Measurements from ENCODE around the gene HOXA13. TPM values are rescaled to one million over a fixed set of nuclear protein-coding genes. Genes with fewer than 3 reads are reported as not detected.

The HOXA13 gene
- total RNA-seq, 2 experiments from 2014 or later = not detected

DNA sequence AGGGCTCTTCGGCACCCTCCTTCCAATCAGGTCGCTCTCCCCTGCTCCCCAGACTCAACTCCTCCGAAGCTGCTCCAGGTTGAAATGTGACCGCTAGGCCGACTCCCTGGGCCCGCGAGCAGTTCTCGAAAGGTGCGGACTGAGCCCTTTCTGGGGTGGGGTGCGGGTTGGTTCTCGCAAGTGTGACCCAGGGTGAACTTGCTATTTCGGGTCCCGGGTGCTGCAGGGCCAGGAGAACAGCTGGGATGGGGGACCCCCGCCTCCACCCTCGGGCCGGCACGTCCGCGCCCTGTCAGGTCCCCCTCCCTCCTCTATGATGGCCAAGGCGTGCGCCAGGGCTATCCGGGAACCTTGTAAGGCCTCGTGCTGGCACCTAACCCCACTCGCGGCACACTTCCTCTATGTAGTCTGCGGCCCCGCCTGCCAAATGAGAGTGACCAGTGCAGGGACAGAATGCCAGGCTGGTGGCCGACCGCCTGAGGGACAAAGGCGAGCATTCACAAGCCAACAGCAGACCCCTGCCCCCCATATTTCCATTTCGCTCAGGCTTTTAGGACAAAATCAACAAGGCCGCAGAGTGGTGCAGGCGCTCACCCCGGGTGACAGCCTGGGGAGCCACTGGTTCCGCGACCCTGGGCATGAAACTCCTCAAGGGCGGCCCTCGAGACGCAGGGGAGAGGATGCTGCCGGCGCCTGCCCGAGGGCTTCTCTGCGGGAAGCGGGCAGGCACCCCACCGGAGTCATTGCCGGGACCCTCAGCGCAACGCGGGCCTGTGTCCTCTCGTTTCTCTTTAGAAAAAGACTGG is 13.7 kb upstream of the HOXA13 start:
- ChIA-PET POLR2A (no interaction called here), CTCF (interaction anchor here (0.8 kb wide), 1 partner anchor 17 kb away, joined by 3 read pairs; no protein-coding TSS in a partner anchor)
- H3K4me3 Mint-ChIP-seq = no peak overlapping the region
- H3K36me3 Mint-ChIP-seq (ENCODE audit: low read depth) = no peaks in the 10 kb centered on the region
- peaks cover 8% of the 10 kb centered on the region for H3K4me1 Mint-ChIP-seq
- H3K27ac Mint-ChIP-seq = no peak overlapping the region
- ATAC-seq (no peak), DNase-seq (no peak)
- no peaks in the 10 kb centered on the region for H3K9me3 Mint-ChIP-seq (ENCODE audit: low read depth)
- peaks cover 71% of the 10 kb centered on the region for H3K27me3 Mint-ChIP-seq
- intact Hi-C loops (cut with DNase I, micrococcal nuclease) = loop anchor here (5.0 kb wide), 3 partner anchors 39 to 809 kb away; no protein-coding TSS in a partner anchor

- Mint-ChIP-seq H3K4me1 (peaks cover 8% of the 10 kb centered on the region), H3K27ac (no peak overlapping the region), H3K4me3 (no peak overlapping the region), H3K36me3 (ENCODE audit: low read depth) (no peaks in the 10 kb centered on the region), H3K27me3 (peaks cover 75% of the 10 kb centered on the region), H3K9me3 (ENCODE audit: low read depth) (no peaks in the 10 kb centered on the region)
- ChIA-PET POLR2A (no interaction called here), CTCF (interaction anchor here (0.8 to 1.6 kb wide), 4 partner anchors 10 to 18 kb away, joined by 3 to 7 read pairs (median 3); no protein-coding TSS in a partner anchor)
- intact Hi-C loops (cut with DNase I, micrococcal nuclease) = loop anchor here (5.0 kb wide), 3 partner anchors 40 to 810 kb away; no protein-coding TSS in a partner anchor
- DNase-seq (no peak), ATAC-seq (peak; percentile 38)
Measured at GRCh38 chr7:27212497-27213432, 12.9 kb upstream of the HOXA13 start.

DNA sequence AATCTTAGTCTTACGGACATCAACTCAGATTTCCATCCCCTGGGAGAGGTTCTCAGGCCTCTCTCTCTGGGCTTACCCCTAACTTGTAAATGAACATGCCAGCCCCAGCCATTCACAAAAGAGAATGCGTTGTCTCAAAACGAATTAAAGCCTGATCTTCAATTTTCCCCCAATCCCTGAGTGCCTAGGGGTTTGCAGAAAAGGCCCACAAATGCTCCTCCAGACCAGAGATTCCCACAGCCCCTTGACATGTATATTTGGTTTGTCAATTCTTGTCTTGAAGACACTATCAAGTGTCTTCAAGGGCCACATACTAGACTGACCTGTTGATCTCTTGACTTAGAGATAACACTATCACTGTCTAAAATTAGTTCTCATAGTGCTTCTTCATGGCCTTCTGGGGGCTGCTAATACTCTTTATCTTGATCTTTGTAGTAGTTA is 11.9 kb upstream of the HOXA13 start:
- DNase-seq (no peak), ATAC-seq (no peak)
- intact Hi-C loops (cut with DNase I, micrococcal nuclease) = loop anchor here (5.0 kb wide), 3 partner anchors 41 to 811 kb away; no protein-coding TSS in a partner anchor
- CTCF ChIA-PET = interaction anchor here (0.7 to 2.2 kb wide), 8 partner anchors 9 to 144 kb away, joined by 3 to 11 read pairs (median 4); no protein-coding TSS in a partner anchor
- POLR2A ChIA-PET = no interaction called here
- H3K4me1 Mint-ChIP-seq = peaks cover 8% of the 10 kb centered on the region
- H3K9me3 Mint-ChIP-seq (ENCODE audit: low read depth) = no peaks in the 10 kb centered on the region
- no peaks in the 10 kb centered on the region for H3K36me3 Mint-ChIP-seq (ENCODE audit: low read depth)
- peaks cover 77% of the 10 kb centered on the region for H3K27me3 Mint-ChIP-seq
- H3K4me3 Mint-ChIP-seq = no peak overlapping the region
- H3K27ac Mint-ChIP-seq = no peak overlapping the region

DNA sequence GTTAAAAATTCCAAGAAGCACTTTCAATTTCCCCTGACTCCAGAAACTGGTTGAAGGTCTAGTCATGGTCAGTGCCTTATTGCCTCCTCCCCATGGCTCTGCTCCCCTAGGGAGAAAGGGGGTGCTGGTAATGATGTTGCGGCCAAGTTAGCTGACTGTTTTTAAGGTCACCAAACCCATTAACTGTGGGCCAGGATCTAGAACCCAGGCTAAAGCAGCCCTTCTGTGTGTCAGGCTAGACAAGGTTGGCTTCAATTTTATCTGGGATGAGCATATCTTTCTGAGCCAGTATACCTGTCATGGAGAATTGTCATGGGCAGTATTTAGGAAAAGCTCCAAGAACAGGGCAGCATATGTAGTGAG is 11.2 kb upstream of the HOXA13 start:
- intact Hi-C loops (cut with DNase I, micrococcal nuclease) = loop anchor here (5.0 kb wide), 3 partner anchors 41 to 811 kb away; no protein-coding TSS in a partner anchor
- POLR2A ChIA-PET = no interaction called here
- no peak for ATAC-seq

GRCh38 chr7:27210441-27211083 is 10.7 kb upstream of the HOXA13 start:
- H3K27me3 Mint-ChIP-seq = peaks cover 79% of the 10 kb centered on the region
- H3K4me1 Mint-ChIP-seq = peaks cover 15% of the 10 kb centered on the region
- DNase-seq = peak; percentile 77
- no peaks in the 10 kb centered on the region for H3K36me3 Mint-ChIP-seq (ENCODE audit: low read depth)
- POLR2A ChIA-PET = no interaction called here
- H3K9me3 Mint-ChIP-seq (ENCODE audit: low read depth) = no peaks in the 10 kb centered on the region
- no peak overlapping the region for H3K4me3 Mint-ChIP-seq
- peak; percentile 70 for ATAC-seq
- intact Hi-C loops (cut with DNase I, micrococcal nuclease) = loop anchor here (1.0 to 5.0 kb wide), 5 partner anchors 42 to 812 kb away; no protein-coding TSS in a partner anchor
- CTCF ChIA-PET = interaction anchor here (0.7 to 2.2 kb wide), 16 partner anchors 9 to 804 kb away, joined by 3 to 11 read pairs (median 4); no protein-coding TSS in a partner anchor
- no peak overlapping the region for H3K27ac Mint-ChIP-seq

More for the DNA sequence above, 11.2 kb upstream of the HOXA13 start:
- no peak for DNase-seq
- Mint-ChIP-seq H3K4me3 (no peak overlapping the region), H3K9me3 (ENCODE audit: low read depth) (no peaks in the 10 kb centered on the region), H3K27ac (no peak overlapping the region), H3K27me3 (peaks cover 78% of the 10 kb centered on the region), H3K4me1 (peaks cover 10% of the 10 kb centered on the region), H3K36me3 (ENCODE audit: low read depth) (no peaks in the 10 kb centered on the region)
- CTCF ChIA-PET = interaction anchor here (0.7 to 2.2 kb wide), 11 partner anchors 8 to 710 kb away, joined by 3 to 11 read pairs (median 6); no protein-coding TSS in a partner anchor

DNA sequence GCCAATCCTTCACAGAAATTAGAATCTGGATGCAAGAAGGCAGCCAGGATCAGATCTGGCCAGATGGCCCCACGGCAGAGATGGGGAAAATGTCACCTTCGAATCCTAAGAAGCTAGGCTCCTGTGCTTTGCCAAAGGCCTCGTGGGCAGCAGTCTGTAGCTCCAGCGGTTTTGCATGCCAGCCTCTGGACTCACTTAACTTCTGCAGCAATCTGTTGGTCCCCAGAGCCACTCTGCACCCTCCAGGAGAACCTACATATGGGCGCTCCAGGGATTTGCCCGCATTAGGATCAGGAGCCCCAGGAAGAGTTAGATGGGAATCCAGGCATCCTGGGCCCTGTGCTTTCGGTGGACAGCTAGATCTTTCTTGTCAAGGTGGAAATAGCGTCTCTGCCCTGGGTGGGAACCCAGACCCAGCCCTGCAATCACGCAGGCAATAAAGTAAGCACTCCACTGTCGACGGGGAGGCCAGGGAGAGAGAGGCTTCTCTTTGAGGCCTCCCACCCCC is 10.1 kb upstream of the HOXA13 start:
- no peak for ATAC-seq
- Mint-ChIP-seq H3K4me3 (no peak overlapping the region), H3K27me3 (peaks cover 78% of the 10 kb centered on the region), H3K9me3 (ENCODE audit: low read depth) (no peaks in the 10 kb centered on the region), H3K4me1 (peaks cover 18% of the 10 kb centered on the region), H3K27ac (no peak overlapping the region), H3K36me3 (ENCODE audit: low read depth) (no peaks in the 10 kb centered on the region)
- ChIA-PET POLR2A (no interaction called here), CTCF (interaction anchor here (0.6 to 2.2 kb wide), 14 partner anchors 9 to 805 kb away, joined by 3 to 11 read pairs (median 4); no protein-coding TSS in a partner anchor)
- DNase-seq = no peak
- intact Hi-C loops (cut with DNase I, micrococcal nuclease) = loop anchor here (1.0 to 5.0 kb wide), 5 partner anchors 42 to 812 kb away; no protein-coding TSS in a partner anchor

GRCh38 chr7:27208998-27209397 is 9.1 kb upstream of the HOXA13 start:
- Mint-ChIP-seq H3K4me3 (no peak overlapping the region), H3K27me3 (peaks cover 79% of the 10 kb centered on the region), H3K9me3 (ENCODE audit: low read depth) (no peaks in the 10 kb centered on the region), H3K27ac (no peak overlapping the region), H3K36me3 (ENCODE audit: low read depth) (no peaks in the 10 kb centered on the region), H3K4me1 (peaks cover 23% of the 10 kb centered on the region)
- DNase-seq (no peak), ATAC-seq (no peak)
- ChIA-PET CTCF (interaction anchor here (0.9 to 3.1 kb wide), 5 partner anchors 8 to 537 kb away, joined by 3 to 18 read pairs (median 5); no protein-coding TSS in a partner anchor), POLR2A (no interaction called here)
- intact Hi-C loops (cut with DNase I, micrococcal nuclease) = no loop called here

DNA sequence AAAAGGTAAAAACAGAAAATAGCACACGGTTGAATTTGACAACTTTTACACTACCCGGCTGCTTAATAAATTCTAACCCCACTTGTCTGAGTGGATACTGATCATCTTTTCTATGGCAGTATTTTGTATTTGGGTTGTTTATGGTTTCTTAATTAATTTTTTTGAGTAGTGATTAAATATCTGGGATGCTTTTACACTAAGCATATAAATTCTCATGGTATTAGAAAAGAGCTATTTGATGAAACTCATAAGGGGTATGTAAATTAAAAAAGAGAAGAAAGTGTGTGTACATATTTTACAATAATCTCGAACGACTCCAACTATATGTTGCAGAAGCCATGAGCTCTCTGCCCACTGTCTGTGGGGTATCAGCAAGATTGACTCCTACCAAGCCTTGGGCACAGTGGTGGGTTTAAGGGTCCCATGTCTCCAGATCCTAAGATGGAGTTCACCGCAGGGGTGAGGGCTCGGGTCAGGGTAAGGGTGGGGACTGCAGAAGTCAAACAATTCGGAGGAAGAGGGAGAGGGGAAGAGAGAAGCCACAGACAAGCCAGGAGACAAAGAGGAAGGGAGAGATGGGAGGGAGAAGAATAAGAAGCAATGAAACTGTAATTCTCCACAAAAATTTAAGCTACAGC is 7.6 kb upstream of the HOXA13 start:
- ATAC-seq (no peak), DNase-seq (no peak)
- no peak overlapping the region for H3K27ac Mint-ChIP-seq
- POLR2A ChIA-PET = no interaction called here
- intact Hi-C loops (cut with DNase I, micrococcal nuclease) = no loop called here
- no peaks in the 10 kb centered on the region for H3K9me3 Mint-ChIP-seq (ENCODE audit: low read depth)
- H3K4me1 Mint-ChIP-seq = peaks cover 19% of the 10 kb centered on the region
- CTCF ChIA-PET = interaction anchor here (0.7 to 3.1 kb wide), 7 partner anchors 11 to 37 kb away, joined by 3 to 18 read pairs (median 3); no protein-coding TSS in a partner anchor
- peaks cover 78% of the 10 kb centered on the region for H3K27me3 Mint-ChIP-seq
- H3K4me3 Mint-ChIP-seq = no peak overlapping the region
- H3K36me3 Mint-ChIP-seq (ENCODE audit: low read depth) = no peaks in the 10 kb centered on the region

GRCh38 chr7:27205325-27206280 is 5.7 kb upstream of the HOXA13 start:
- Mint-ChIP-seq H3K27me3 (peaks cover 82% of the 10 kb centered on the region), H3K4me3 (no peak overlapping the region), H3K4me1 (peaks cover 27% of the 10 kb centered on the region), H3K36me3 (ENCODE audit: low read depth) (no peaks in the 10 kb centered on the region), H3K9me3 (ENCODE audit: low read depth) (no peaks in the 10 kb centered on the region), H3K27ac (no peak overlapping the region)
- DNase-seq (no peak), ATAC-seq (no peak)
- CTCF ChIA-PET = interaction anchor here (0.8 to 3.1 kb wide), 6 partner anchors 9 to 46 kb away, joined by 3 to 18 read pairs (median 4); partner anchors contain the start of gene HOXA11
- intact Hi-C loops (cut with DNase I, micrococcal nuclease) = loop anchor here in 1 of 2 experiments (2.0 kb wide), 1 partner anchor 39 kb away; no protein-coding TSS in a partner anchor
- POLR2A ChIA-PET = no interaction called here

Measured in activated CD4-positive, alpha-beta T cell treated with anti-CD3 and anti-CD28 coated beads for 36 hours (primary cell).